ENCODE results near the gene CCNL2.

The CCNL2 gene

DNA sequence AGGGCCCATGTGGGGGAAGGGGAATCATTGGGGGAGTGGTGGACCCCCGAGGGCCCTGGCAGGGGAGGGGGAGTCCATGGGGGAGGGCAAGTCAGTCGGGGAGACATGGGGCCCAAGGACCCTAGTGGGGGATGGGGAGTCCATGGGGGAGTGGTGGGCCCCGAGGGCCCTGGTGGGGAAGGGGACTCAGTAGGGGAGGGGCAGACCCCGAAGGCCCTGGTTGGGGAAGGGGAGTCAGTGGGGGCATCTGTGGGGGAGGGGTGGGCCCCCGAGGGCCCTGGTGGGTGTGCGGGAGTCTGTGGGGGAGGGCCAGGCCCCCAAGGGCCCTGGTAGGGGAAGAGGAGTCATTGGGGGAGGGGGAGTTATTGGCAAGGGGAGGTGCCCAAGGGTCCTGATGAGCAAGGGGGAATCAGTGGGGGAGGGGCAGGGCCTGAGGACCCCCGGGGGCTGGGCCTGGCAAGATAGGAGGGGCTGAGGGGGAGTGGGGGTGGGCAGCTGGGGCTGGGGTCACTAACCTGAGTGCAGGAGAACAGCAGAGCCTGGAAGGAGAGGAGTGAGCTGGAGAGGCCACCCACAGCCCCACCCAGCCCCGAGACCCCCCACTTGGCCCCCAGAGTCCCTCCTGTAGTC, 42.9 kb downstream of the CCNL2 start:
- no peak for DNase-seq (ENCODE audit: low read depth in 2 of 2)

GRCh38 chr1:1355416-1355815, 43.7 kb downstream of the CCNL2 start:
- no peak for DNase-seq (ENCODE audit: low read depth in 2 of 2)

GRCh38 chr1:1354271-1355247, 44.6 kb downstream of the CCNL2 start:
- DNase-seq (ENCODE audit: low read depth in 2 of 2): no peak

- no peak for DNase-seq (ENCODE audit: low read depth in 2 of 2)
Measured at GRCh38 chr1:1353389-1354151, 45.6 kb downstream of the CCNL2 start.

- no peak for DNase-seq (ENCODE audit: low read depth in 2 of 2)
Measured at GRCh38 chr1:1352786-1353388, 46.2 kb downstream of the CCNL2 start.

DNA sequence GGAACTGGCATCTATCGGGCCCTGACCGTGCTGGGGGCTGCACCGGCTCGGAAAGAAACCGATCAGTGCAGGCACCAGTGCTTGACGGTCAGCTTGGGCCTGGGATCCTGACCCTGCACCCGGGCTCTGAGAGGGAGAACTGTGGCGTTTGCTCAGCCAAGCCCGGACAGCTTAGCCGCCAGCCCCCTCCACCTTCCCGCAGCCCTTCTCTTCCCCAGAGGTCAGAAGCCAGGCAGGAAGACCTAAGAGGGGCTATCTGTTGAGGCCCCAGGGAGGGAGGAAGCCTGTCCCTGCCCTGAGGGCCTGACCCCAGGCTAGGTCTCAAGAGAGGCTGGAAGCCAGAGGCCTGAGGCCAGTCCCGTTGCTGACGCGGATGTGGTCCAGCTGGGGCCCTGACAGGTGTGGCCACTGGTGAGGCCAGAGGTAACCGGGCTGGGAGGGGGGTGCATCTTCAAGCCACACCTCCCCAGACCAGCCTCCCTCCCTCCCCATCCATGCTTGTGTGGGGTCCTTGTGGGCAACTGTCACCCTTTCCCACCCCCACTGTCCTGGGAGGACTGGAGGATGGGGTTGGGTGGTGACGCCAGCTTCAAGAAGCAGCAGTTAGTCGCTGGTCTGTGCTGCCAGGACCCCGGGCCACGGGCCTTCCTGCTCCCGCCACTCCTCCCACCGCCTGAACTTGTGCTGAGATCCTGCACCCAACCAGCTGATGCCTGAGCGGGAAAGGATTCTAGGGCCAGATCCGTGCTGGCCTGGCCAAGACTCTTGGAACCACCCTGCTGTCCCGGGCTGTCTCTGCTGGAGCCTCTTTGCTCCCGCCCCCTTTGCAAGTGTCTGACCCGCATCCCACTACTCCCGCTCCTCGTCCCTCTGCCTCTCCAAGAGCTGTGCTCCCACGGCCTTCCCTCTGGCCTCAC, 47.4 kb downstream of the CCNL2 start:
- no peak for DNase-seq (ENCODE audit: low read depth in 2 of 2)

GRCh38 chr1:1349256-1350012, 49.7 kb downstream of the CCNL2 start, which contains the start of gene DVL1:
Gene DVL1 (minus strand): TSS chr1:1349418. CDS start chr1:1349065, 353 bp downstream.
- peak; percentile 17 to 53 for DNase-seq (ENCODE audit: low read depth in 2 of 2)

DNA sequence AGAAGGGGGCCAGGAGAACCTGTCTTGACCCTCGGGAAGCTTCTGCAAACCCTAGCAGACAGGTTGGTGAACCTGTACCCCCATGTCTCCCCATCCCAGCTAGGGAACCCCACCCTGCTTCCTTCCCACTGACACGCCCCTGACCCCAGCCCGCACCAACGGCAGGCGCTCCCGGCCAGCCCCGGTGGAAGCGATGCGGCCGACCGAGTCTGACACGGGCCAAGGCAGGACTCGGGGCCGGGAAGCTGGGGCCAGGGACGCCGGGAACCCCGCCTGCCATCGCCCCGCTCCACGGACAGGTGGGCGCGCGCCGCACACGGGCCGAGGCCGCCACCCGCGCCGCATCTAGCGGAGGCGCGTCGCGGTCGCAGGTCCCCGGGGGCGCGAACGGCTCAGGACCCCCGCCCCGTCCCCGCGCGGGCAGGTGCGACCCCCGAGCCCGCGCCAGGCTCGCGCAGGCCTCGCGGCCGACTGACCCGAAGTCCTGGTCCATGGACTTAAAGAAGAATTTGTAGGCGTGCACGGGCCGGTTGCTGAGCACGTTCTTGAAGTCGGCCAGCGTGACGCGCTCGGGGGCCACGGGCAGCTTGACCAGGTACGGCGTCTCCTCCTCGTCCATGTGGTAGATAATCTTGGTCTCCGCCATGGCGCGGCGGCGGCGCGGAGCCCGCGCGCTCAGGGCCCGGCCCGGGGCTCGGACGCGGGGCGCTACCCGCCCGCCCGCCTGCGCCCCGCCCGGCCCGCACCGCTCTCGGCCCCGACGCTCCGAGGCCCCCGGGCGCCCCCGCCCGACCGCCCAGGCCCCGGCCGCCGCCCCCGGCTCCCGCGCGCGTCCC, 50.5 kb downstream of the CCNL2 start:
- no peak for DNase-seq (ENCODE audit: low read depth in 2 of 2)

DNA sequence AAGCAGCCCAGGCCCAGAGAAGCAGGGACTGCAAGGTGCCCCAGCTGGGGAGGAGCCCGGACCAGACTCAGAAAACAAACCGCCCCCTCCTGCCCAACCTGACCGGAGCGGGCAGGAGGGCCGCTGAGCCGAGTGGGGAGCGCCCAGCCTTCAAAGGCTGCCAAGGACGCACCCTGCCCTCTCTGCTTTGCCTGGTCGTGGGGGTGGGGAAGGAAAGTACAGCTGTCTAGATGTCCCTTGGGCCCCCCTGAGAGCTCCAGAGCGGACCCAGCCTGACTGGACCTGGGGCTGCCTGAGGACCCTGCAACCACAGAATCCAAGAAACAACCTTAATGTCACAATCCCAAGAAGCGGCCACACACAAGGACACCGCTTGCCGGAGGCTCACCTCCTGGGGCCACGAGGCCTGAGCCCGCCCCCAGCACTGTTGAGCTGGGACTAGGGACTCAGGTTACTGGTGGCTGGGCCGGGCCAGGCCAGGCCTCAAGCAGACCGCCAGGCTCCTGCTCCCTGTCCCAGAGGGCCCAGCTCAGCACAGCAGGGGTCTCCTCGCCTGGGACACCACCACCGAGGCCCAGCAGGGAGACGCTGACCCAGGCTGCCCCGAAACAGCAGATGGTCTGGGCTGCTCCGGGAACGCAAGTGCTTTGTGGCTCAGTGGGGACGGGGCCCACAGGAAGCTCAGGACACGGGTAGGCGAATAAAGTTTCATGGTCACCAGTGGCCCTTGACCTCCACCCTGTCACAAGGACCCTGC, 51.3 kb downstream of the CCNL2 start:
- no peak for DNase-seq (ENCODE audit: low read depth in 2 of 2)

DNA sequence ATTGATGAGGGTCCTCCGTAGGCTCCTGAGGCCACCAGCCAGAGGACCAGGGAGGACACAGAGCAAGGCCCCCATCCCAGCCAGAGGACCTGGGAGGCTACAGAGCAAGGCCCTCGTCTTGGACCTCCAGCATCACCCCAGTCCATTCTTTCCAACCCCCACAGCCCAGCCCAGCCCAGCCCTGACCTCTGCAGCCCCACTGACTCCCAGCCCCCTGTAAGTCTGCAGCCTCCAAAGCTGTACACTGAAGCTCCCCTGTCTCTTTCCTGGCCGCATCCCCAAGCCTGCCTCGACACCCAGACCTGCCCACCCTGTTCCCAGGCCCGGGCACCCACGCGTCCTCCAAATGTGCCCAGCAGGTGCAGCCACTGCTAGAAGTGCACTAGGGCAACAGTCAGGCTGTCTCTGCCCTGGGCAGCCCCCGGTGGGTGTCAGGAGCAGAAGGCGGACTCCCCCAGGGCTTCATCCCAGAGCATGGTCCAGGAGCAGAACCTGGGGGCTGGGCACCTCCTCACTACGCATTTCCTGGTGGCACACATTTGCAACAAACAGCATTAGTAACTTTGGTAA, 52.0 kb downstream of the CCNL2 start:
- no peak for DNase-seq (ENCODE audit: low read depth in 2 of 2)

DNA sequence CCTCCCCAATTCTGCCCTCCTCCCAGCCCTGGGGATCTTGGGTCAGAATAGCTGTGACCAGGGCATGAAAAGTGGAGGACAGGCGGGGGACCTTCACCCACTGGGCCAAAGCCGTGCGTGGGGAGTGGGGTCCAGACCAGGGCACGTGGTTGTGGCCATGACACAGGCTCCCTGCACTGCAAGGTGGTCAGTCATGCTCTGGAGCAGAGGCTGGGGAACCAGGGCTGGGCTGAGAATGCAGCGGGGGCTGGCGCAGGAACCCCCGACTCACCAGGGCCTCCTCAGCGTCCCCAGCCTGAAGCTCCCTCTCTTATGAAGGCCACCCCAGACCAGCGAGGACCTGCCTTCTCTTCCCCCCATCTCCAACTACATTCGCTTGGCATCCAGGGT, 52.6 kb downstream of the CCNL2 start:
- DNase-seq (ENCODE audit: low read depth in 2 of 2): no peak

DNA sequence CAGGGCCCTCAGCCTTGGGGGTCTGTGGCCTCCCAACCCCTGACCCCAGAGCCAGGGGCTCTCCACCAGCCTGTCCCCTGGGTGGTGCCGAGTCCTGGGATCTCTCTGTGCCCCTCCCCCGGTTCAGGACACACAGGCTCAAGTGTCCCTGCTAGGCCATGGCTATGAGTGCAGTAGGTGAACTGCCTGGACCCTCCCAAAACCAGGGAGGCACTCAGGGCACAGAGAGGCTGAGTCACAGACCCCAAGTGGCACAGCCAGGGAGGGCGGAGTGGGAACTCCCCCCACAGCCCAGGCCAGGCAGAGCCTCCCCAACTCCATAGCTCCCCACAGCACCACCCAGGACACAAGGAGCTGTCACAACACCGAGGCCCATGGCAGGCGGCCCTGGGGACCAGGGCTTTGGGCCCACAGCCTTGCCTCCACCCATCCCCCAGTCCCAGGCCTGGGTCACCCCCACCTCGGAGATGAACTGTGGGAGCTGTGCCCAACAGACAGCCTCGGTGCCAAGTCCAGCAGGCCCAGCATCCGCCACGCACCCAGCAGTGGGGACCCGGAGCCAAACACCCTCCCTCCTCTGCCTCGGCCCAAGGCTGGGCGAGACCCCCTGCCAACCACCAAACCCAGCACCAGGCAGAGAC, 53.2 kb downstream of the CCNL2 start:
- no peak for DNase-seq (ENCODE audit: low read depth in 2 of 2)

DNA sequence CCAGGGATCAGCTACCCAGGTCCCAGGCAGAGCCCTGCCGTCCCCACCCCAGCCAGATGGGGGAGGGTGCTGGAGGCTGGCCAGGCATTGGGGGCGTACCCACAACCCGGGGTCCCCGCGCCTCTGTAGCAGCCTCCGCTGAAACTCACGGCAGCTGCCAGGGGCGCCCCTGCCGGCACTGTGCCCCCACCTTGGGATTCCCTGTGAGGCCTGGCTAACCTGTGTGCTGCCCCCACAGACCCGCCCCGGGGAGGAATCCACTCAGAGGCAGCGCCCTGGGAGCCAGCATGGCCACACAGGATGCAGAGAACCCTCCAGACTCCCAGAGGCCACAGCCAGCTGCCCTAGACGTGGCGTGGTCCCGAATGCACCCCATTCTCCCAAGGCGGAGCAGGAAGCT, 53.8 kb downstream of the CCNL2 start:
- DNase-seq (ENCODE audit: low read depth in 2 of 2): no peak

DNA sequence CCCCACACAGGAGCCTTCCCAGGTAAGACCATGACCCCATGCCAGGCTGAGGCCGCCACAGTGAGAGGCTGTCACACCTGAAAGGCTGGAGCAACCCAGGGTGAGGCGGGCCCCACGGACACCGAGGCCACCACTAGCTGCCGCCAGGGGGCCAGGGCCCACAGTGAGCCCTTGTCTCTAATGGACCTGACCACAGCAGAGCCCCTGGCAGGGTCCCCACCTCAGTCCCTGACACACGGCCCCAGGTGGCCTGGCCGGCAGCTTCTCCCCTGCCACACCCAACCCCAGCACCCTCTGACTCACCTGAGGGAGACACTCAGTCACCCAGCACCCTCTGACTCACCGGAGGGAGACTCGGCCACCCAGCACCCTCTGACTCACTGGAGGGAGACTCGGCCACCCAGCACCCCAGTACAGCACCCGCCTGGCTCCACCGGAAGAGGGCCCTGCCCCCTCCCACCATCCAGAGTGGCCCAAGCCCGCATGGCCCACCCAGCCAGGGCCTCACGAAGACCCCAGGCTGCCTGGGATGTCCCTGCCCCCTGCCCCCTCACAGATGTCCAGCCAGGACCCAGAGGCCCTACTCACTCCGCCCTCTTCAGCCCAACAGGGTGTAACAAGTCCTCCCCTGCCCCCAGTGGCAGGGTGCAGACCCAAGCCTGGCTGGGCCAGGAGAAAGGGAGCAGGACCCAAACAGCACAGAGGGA, 54.3 kb downstream of the CCNL2 start:
- DNase-seq (ENCODE audit: low read depth in 2 of 2): peak; percentile 23 to 57

GRCh38 chr1:1343811-1344421, 55.2 kb downstream of the CCNL2 start:
- no peak for DNase-seq (ENCODE audit: low read depth in 2 of 2)

GRCh38 chr1:1342584-1343115, 56.5 kb downstream of the CCNL2 start:
- DNase-seq (ENCODE audit: low read depth in 2 of 2): no peak
